GM18867 (cell line): Measurements from ENCODE around the gene LRIF1.
"Not testable (repeated sequence)": the region's sequence is repeated elsewhere in the genome, so short reads cannot be mapped to it uniquely, and the experiment has no call there.

ENCODE experiments used
- ATAC-seq: cut with Tn5 transposase; IDR thresholded peaks from one replicate; pipeline ENCODE4 v1.9.1; 2021; ENCODE audit warnings: mild to moderate bottlenecking, moderate library complexity; ENCODE audit not compliant: unreplicated experiment

LRIF1 gene, protein sequence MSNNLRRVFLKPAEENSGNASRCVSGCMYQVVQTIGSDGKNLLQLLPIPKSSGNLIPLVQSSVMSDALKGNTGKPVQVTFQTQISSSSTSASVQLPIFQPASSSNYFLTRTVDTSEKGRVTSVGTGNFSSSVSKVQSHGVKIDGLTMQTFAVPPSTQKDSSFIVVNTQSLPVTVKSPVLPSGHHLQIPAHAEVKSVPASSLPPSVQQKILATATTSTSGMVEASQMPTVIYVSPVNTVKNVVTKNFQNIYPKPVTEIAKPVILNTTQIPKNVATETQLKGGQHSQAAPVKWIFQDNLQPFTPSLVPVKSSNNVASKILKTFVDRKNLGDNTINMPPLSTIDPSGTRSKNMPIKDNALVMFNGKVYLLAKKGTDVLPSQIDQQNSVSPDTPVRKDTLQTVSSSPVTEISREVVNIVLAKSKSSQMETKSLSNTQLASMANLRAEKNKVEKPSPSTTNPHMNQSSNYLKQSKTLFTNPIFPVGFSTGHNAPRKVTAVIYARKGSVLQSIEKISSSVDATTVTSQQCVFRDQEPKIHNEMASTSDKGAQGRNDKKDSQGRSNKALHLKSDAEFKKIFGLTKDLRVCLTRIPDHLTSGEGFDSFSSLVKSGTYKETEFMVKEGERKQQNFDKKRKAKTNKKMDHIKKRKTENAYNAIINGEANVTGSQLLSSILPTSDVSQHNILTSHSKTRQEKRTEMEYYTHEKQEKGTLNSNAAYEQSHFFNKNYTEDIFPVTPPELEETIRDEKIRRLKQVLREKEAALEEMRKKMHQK

DNA sequence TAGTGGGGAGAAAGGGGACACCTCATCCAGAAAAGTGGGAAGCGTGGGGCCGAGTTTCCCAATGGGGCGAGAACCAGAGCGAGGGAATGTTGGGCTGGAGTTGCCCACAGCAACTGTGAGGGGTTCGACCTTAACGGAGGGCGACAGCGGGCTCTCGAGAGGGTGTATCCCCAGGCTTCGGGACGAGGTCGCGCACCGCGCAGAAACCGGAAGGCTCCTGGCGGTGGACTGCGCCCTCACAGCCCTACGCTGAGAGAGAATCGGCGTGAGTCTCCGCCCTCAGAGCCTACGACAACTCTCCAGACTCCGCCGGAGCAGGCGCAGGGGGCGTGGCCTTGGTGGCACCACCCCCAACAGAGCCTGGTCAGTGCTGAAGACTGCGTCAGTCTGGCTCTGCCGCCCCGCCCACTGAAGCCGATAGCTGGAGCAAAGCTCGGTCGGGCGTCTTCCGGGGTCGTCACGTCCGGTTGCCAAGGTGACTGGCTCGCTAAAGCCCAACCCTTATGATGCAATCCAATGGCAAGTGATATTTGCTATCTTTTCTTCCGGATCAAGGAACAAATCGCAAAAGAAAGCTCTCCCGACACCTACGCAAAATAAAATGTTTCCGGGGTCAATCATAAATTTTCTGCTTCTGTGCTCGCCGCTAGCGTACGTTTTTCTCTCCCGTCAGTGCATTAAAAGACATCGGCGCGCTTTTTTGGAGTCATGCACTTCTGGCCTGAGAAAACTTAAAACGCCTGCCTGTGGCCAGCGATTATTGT lies at the start of gene LRIF1:
Gene LRIF1, minus strand, starts transcription at position 232 of the 764 bp plus-strand sequence. CDS start 234 bp downstream, outside the sequence.
- peak; percentile 96 for ATAC-seq

DNA sequence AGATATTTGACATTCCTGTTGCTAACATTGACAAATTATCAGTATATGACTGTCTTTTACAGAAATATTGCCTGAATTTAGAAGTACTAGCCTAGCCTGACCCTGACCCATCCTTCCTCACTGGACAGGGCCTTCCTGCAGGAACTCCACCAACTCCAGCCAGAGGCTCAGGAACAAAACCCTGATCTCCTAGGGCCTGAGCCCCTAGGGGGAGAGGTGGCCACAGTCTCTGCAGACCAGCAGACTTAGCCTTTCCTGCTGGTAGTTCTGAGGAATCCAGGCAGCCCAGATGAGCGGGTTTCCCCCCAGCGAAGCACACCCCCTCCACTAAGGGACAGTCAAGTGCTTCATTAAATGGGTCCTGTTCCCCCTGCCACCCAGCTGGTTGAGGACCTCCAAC lies 44.3 kb upstream of the LRIF1 start:
- no peak for ATAC-seq

DNA sequence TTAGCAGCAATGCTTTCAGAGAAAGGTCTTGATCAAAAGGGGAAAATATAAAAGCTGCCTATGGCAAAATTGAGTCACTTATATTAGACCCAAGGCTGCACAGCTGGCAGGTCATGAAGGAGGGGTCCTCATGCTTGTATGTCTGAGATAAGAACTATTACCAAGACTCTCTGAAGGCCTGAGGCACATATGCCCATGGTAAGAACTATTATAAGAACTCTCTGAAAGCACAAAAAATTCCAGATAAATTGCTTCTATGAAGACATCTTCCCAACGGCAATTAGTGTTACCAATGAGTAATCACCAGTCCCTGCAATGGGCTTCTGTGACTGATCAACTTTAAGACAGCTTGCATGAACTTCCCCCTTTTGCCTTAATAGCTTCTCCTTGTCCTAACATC lies 42.8 kb upstream of the LRIF1 start:
- no peak for ATAC-seq

DNA sequence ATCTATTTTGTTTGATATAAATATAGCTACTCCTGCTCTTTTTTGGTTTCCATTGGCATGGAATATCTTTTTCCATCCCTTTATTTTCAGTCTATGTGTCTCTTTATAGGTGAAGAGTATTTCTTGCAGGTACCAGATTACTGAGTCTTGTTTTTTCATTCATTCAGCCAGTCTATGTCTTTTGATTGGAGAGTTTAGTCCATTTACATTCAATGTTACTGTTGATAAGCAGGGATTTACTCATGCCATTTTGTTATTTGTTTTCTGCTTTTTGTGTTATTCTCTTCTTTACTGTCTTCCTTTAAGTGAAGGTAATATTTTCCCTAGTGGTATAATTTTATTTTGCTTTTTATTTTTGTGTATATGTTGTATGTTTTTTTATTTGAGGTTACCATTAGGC lies 35.9 kb upstream of the LRIF1 start:
- not testable (repeated sequence) for ATAC-seq

DNA sequence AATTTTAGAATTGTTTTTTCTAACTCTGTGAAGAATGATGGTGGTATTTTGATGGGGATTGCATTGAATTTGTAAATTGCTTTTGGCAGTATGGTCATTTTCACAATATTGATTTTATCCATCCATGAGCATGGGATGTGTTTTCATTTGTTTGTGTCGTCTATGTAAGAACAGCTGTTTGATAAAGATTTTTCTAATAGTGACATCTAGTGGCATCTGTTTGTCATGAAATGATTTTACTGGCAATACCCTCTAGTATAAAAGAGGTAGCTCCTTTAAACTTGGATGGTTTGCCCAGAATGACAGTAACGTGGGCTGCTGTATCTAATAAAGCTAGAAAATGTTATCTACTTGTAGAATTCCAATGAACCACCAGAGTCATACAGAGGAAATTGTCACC lies 28.6 kb upstream of the LRIF1 start:
- not testable (repeated sequence) for ATAC-seq

DNA sequence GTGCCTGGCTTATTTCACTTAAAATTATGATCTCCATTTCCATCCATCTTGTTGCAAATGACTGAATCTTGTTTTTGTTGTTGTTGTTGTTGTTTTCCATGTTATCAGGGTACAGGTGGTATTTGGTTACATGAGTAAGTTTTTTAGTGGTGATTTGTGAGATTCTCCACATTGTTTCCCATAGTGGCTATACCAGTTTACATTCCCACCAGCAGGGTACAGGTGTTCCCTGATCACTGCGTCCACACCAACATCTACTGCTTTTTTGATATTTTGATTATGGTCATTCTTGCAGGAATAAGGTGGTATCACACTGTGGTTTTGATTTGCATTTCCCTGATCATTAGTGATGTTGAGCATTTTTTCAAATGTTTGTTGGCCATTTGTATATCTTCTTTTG lies 27.6 kb upstream of the LRIF1 start:
- ATAC-seq, result not testable (repeated sequence)

DNA sequence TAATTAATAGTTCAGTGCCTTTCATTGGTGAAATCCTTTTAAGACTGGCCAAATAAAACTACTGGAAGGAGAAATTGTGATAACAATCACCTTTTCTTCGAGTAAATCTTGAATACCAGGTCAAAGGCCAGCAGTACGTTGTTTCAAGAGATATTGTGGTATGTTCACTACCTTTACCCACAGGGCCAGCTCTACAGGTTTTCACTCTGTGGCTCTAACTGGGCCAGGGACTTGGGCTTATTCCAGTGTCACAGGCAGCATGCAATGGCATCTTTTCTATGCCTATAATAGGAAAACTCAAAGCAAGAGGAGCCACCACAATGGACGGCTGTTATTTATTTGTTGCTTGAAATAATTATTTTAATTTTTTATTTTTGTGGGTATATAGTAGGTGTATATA lies 26.8 kb upstream of the LRIF1 start:
- ATAC-seq, result no peak

DNA sequence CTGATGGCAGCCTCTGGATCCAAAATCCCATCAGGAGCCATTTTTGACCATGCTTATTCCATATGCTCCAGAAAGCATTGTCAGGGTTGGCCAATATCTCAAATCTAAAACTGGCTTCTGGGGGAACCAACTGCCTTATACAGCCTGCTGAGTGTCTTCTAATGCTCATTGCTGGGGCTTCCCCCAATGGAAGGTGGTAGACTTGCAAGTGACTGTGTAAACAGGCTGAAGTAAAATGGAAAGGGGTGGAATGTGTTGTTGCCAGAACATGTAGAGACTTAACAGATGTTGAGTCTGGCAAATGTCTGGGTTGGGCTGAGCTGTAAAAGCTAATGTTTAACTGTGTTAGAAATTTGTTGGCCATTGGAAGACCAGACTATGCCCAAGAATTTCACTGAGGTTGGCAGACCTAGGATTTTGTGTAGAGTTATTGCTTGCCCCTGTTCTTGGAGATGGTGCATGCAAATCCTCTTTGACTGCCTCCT lies 22.7 kb upstream of the LRIF1 start:
- ATAC-seq, result no peak

DNA sequence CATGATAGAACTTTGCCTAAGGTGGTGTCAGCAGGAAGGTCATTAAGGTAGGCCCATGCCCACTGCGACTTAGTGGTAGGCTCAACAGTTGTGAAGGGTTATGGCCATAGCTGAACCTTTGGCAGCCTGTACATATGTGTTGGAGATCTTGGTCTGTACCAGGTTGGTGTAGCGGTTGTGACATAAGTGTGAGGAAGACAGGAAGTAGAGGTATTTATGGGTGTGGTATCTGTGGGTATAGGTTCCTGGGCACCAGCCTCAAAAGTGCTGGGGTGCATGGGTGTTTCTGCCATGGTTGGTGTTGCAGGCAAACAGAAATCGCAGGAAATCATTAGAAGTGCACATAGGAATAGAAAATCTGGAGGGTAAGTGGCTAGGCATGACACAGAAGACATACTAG lies 18.6 kb upstream of the LRIF1 start:
- no peak for ATAC-seq

DNA sequence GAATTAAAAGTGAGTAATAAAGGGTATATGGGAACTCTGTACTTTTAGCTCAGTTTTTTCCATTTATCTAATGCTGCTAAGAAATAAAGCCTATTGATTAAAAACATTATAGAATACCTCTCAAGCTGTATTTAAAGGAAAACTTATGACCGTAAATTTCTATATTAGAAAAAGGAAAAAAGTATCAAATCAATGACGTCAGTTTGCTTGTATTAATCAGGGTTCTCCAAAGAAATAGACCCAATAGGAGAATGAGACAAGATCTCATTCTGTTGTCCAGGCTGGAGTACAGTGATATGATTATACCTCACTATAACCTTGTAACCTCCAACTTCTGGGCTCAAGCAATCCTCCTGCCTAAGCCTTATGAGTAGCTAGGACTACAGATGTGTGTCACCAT lies 15.4 kb upstream of the LRIF1 start:
- no peak for ATAC-seq

DNA sequence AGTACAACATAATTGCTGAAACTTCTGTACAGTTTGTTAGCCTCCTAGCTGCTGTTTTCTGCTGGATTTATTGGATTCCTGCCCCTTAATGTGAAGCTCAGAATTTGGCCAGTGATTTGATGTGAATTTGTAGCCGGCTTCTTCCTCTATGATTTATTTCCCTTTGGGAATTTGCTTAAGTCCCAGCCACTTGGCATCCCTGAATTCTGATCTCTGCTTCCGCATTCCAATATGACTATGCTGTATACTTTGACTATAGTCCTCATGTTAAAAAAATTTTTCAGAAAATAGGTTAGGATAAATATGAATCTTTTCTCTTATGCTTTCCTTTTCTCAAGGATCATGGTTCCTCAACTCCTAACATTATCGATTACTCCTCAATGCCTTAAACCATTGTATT lies 12.4 kb upstream of the LRIF1 start:
- no peak for ATAC-seq

DNA sequence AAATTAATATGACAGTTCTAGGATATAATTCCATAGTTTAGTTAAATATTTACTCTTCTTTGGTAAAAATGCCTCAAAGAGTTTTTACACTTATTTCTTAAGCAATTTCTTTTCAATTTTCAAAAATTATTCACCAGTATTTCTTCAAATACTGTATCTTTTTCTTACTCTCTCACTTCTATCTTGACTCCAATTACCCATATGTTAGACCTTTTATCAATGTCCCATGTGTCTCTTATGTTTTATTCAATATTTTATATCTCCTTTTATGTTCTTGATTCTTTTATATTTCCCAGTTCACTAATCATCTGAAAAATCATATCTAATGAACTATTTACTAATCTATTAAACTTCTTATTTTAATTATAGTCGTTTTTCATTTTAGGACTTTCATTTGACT lies 11.5 kb upstream of the LRIF1 start:
- ATAC-seq, result no peak

DNA sequence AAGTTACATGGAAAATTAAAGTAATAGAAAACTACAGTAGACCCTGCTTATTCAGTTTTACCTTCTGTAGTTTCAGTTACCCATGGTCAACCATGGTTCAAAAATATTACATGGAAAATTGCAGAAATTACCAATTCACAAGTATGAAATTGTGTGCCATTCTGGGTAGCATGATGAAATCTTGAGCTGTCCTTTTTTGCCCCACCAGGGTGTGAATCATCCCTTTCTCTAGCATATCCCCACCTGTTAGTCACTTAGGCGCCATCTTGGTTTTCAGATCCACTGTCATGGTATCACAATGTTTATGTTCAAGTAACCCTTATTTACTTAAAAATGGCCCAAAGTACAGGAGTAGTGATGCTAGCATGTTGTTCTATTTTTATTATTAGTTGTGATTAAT lies 3.5 kb upstream of the LRIF1 start:
- ATAC-seq, result no peak

DNA sequence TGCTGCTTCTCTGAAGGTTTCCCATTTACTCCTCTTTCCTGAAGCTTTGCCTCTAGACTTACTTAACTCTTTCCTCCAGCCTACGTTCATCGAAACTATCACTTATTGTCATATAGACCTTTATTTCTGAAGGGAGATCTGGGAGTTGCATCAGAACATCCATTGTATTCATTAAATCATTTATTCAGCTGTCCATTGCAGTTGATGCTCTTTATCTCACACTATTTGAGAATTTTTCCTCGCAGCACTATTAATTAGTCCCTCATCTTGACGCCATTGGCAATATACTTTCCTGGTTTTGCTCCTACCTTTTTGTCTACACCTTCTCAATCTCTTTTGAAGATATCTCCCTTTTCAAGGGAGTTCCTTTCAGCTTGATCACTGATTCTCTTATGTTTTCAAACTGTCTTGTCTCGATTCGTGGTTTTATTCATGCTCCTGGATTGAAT lies 757 bp upstream of the LRIF1 start:
- no peak for ATAC-seq

DNA sequence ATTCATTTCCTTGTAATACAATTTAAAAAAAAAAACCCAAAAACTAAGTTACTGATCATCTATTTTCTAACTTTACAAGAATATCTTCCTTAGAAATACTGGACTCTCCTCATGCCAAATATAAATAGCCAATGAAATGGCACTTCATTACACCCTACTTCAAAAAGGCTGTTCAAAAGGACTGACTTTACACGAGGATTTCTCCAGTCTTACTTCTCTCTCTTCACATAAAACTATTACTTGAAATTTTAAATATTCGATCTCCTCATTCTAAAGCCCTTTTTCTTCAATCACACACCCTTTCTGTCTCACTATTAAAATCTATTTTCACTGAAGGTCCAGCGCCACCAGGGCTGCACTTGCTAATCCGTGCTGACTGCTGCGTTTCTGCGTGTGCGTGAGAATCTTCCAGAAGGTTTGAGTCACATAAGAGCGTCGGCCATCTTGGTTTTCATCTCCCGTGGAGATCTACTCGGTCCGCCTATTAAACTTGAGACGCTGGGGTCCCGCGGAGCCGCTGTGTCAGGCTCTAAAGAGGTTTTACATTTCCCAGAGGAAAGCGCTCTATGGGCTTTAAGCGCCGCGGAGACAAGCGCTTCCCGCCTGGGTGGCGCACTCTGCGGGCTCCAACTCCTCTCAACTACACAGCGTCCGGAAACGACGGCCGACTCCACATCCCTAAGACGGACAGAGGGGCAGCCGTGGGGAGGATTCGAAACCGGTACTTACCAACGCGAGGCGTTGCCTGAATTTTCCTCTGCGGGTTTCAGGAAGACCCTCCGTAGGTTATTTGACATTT lies 631 bp downstream of the LRIF1 start:
- peak; percentile 30 for ATAC-seq

DNA sequence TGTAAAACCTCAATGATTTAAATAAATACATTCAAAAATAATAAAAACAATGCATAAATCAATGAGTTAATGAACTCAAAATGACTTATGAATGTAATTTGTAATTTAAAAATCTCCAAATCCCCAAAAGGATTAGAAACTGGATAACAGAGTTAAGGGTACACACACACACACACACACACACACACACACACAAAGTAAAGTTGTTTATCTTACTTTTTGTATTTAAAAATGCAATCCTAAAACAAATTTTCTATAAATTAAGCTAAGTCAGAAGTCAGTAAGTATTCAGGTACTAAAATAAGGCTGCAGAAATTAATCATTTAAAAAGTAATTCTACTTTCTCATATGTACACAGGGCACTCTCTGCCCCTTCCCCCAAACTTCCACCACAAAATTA lies 1.8 kb downstream of the LRIF1 start:
- ATAC-seq, result no peak

DNA sequence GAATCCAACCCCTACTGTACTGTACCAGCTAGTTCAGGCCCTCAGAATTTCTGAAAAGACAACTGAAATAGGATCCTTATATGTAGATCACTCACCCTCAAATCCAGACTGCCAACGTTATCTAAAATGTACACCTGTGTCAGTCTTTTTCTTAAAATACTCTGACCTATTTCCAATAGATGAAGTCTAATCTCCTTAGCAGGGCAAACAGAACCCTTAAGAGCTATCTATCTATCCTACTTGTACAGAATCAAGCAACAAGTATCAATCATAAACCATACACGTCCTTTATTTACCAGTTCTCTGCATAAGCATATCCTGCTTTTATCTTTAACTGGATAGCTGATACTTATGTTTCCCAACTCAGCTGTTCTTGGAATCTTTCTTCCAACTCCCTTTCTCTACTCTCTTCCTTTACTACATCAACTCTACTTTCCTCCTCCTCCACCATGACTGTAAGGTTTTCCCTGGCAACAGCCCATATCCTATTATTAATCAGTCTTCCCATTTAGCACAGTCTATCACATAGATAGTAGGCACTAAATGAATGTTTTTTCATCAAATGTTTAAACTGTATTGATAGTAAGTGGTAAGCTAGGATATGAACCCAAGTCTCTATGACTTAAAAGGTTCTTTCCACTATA lies 2.8 kb downstream of the LRIF1 start:
- ATAC-seq, result no peak

DNA sequence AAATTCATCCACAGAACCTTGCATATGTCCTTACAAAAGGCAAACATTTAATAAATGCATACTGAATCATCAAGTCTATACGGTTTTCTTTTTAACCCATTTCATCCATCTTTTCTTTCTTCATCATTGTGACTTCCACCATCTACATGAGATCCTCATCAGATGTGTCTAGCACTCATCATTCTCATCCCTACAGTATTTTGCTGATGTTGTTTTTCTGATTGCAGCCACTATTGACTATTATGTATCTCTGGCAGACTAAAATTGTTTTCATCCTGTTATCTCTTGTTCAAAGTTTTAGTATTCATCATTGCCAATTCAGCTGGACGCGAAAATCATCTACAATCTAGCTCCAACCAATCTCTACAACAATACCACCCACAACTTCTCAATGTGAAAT lies 5.9 kb downstream of the LRIF1 start:
- no peak for ATAC-seq

DNA sequence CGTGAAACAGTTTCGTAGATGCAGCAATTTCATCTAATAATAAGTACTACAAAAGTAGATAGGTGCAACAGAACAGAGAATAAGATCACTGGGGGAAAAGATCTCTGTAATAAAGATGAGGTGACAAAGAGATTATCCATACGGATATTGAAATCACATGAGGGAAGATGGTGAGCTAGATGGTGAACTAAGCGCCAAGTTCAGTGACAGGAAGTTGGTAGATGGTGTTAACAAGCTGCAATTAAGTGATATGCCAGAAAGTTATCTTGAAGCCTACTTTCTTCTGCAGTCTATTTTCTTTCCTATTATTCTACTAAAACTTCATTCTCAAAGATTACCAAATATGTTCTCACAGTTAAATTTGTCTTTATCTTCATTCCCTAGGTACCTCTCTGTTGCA lies 7.1 kb downstream of the LRIF1 start:
- ATAC-seq, result no peak

DNA sequence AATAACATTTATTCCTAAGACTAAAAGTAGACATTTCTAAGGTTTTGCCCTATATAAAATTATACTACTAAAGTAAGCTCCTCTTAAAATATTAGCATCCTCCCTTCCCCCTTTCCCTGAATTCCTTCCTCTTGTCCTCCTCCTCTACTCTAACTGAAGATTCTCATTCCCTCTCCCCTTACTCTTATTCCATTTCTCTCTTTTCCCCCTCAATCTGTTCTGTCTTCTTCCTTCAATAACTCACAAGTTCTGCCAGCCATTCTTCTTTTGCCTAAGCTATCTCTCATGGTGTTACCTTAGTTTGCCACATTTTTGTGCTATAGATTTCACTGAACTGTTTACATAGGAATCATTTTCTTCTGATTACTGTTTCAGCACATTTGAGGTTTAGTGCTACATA lies 10.7 kb downstream of the LRIF1 start:
- no peak for ATAC-seq
